ENCODE results near the gene DNAH5. TPM values are rescaled to one million over a fixed set of nuclear protein-coding genes. Genes with fewer than 3 reads are reported as not detected.
"Not testable (repeated sequence)": the region's sequence is repeated elsewhere in the genome, so short reads cannot be mapped to it uniquely, and the experiment has no call there.

The DNAH5 gene
- polyA plus RNA-seq, 1 experiment, result 1.1 TPM

DNA sequence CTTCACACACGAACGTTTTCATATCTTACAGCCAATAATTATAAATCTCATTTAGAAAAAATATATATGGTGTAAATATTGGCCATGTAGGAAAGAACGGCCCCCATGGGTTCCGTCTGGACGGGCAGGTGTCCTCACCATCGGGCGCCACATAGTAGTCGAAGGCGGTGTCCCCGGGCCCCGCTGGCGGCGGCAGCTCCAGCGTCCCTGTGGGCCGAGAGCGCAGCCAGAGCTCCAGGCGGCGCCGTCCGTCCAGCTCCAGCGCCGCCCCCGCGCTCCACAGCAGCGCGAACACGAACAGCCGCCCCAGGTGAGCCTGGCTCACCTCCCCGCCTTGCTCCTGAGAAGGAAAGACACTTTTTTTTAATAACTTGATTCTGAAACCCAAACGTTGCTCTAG is 134.6 kb downstream of the DNAH5 start:
- no peak for DNase-seq (ENCODE audit: low read depth)
- Histone ChIP-seq H3K4me3 (ENCODE audit: low read depth, low read length) (no peak overlapping the region), H3K36me3 (ENCODE audit: control insufficient read depth, insufficient read depth, low read length) (no peaks in the 10 kb centered on the region), H3K27me3 (ENCODE audit: control insufficient read depth, insufficient read depth, low read length) (no peaks in the 10 kb centered on the region)
- TF ChIP-seq, protein P1, sequence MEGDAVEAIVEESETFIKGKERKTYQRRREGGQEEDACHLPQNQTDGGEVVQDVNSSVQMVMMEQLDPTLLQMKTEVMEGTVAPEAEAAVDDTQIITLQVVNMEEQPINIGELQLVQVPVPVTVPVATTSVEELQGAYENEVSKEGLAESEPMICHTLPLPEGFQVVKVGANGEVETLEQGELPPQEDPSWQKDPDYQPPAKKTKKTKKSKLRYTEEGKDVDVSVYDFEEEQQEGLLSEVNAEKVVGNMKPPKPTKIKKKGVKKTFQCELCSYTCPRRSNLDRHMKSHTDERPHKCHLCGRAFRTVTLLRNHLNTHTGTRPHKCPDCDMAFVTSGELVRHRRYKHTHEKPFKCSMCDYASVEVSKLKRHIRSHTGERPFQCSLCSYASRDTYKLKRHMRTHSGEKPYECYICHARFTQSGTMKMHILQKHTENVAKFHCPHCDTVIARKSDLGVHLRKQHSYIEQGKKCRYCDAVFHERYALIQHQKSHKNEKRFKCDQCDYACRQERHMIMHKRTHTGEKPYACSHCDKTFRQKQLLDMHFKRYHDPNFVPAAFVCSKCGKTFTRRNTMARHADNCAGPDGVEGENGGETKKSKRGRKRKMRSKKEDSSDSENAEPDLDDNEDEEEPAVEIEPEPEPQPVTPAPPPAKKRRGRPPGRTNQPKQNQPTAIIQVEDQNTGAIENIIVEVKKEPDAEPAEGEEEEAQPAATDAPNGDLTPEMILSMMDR (IDR thresholded peaks at IDR 0.05; ENCODE audit: insufficient read depth, low read depth, low read length), result no peak
- POLR2A ChIA-PET, result no interaction called here
- CTCF ChIA-PET, result no interaction called here

DNA sequence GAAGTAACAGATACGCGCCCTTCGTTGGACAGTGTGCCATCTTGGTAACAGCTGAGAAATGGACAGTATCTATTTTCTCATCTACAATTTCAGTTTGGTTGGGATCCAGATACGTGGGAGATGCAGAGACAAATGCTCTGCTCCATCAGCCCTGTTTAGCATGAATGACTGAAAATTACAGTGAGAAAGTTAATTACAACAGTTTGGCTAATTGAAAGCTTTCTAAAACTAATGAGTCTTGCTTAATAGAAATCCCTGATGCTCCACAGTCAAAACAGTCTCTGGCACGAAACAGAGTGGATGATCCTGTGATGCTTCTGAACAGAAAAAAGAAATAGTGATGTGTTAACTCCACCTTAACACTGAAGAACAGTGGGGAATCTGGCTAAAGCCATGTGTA is 140.2 kb downstream of the DNAH5 start:
- H3K27me3 ChIP-seq (ENCODE audit: control insufficient read depth, insufficient read depth, low read length), result no peaks in the 10 kb centered on the region
- no peak overlapping the region for H3K4me3 ChIP-seq (ENCODE audit: low read depth, low read length)
- POLR2A ChIA-PET, result no interaction called here
- CTCF ChIA-PET, result interaction anchor here (1.3 kb wide), 1 partner anchor 10 kb away, joined by 3 read pairs; no protein-coding TSS in a partner anchor
- no peaks in the 10 kb centered on the region for H3K36me3 ChIP-seq (ENCODE audit: control insufficient read depth, insufficient read depth, low read length)
- DNase-seq (ENCODE audit: low read depth), result no peak
- TF ChIP-seq, protein P1 (IDR thresholded peaks at IDR 0.05; ENCODE audit: insufficient read depth, low read depth, low read length), result no peak

- DNase-seq (ENCODE audit: low read depth); CTCF ChIA-PET; H3K4me3 ChIP-seq (ENCODE audit: low read depth, low read length); POLR2A ChIA-PET; H3K36me3 ChIP-seq (ENCODE audit: control insufficient read depth, insufficient read depth, low read length); H3K27me3 ChIP-seq (ENCODE audit: control insufficient read depth, insufficient read depth, low read length): not testable (repeated sequence)
Measured at GRCh38 chr5:13798569-13798968, 145.9 kb downstream of the DNAH5 start.

- POLR2A ChIA-PET, result no interaction called here
- CTCF ChIA-PET, result no interaction called here
- DNase-seq (ENCODE audit: low read depth), result no peak
Measured at GRCh38 chr5:13785781-13786415, 158.6 kb downstream of the DNAH5 start.

GRCh38 chr5:13783726-13784125 is 160.8 kb downstream of the DNAH5 start:
- POLR2A ChIA-PET, result no interaction called here
- H3K36me3 ChIP-seq (ENCODE audit: control insufficient read depth, insufficient read depth, low read length), result no peaks in the 10 kb centered on the region
- no peak for DNase-seq (ENCODE audit: low read depth)
- CTCF ChIA-PET, result interaction anchor here (0.8 kb wide), 1 partner anchor 19 kb away, joined by 3 read pairs; no protein-coding TSS in a partner anchor
- no peak overlapping the region for H3K4me3 ChIP-seq (ENCODE audit: low read depth, low read length)
- no peaks in the 10 kb centered on the region for H3K27me3 ChIP-seq (ENCODE audit: control insufficient read depth, insufficient read depth, low read length)
- TF ChIP-seq, protein P1 (IDR thresholded peaks at IDR 0.05; ENCODE audit: insufficient read depth, low read depth, low read length), result no peak

More at GRCh38 chr5:13785781-13786415, 158.6 kb downstream of the DNAH5 start:
- TF ChIP-seq, protein P1 (IDR thresholded peaks at IDR 0.05; ENCODE audit: insufficient read depth, low read depth, low read length), result no peak
- no peaks in the 10 kb centered on the region for H3K36me3 ChIP-seq (ENCODE audit: control insufficient read depth, insufficient read depth, low read length)
- no peaks in the 10 kb centered on the region for H3K27me3 ChIP-seq (ENCODE audit: control insufficient read depth, insufficient read depth, low read length)
- no peak overlapping the region for H3K4me3 ChIP-seq (ENCODE audit: low read depth, low read length)

DNA sequence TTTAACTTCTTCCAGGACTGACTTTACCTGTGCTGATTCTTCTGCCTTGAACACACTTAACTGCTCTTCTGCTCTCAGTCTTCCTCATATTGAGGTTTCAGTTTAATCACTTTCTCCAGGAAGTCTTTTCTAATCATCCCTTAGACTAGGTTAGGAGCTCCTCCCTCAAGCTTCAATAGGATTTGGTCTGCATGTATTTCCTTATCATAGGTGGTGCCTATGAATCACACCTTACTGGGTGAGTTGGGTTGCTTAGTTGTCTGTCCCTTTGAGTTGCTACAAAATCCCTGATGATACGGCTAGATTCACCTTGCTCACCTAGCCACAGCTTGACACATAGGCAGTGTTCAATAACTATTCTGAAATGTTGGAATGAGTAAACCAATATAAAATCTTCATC is 164.4 kb downstream of the DNAH5 start:
- TF ChIP-seq, protein P1 (IDR thresholded peaks at IDR 0.05; ENCODE audit: insufficient read depth, low read depth, low read length), result no peak
- Histone ChIP-seq H3K27me3 (ENCODE audit: control insufficient read depth, insufficient read depth, low read length) (no peaks in the 10 kb centered on the region), H3K36me3 (ENCODE audit: control insufficient read depth, insufficient read depth, low read length) (no peaks in the 10 kb centered on the region), H3K4me3 (ENCODE audit: low read depth, low read length) (no peak overlapping the region)
- DNase-seq (ENCODE audit: low read depth), result no peak
- POLR2A ChIA-PET, result no interaction called here
- CTCF ChIA-PET, result no interaction called here

Measured in BJ (cell line).